ENCODE results near the gene NFYB.
"Not testable (repeated sequence)": the region's sequence is repeated elsewhere in the genome, so short reads cannot be mapped to it uniquely, and the experiment has no call there.

Gene NFYB

GRCh38 chr12:104172570-104172947 is 34.5 kb upstream of the NFYB start:
- Histone ChIP-seq H3K9ac (ENCODE audit: low read length) (no peak overlapping the region), H3K4me3 (ENCODE audit: low read length) (no peak overlapping the region), H3K27me3 (ENCODE audit: control insufficient read depth, insufficient read depth, low read length) (no peaks in the 10 kb centered on the region), H3K4me1 (ENCODE audit: control insufficient read depth, insufficient read depth, low read length) (peaks cover 9% of the 10 kb centered on the region), H3K27ac (ENCODE audit: low read depth, low read length) (no peak overlapping the region), H3K36me3 (ENCODE audit: control insufficient read depth, insufficient read depth, low read length) (no peaks in the 10 kb centered on the region)

DNA sequence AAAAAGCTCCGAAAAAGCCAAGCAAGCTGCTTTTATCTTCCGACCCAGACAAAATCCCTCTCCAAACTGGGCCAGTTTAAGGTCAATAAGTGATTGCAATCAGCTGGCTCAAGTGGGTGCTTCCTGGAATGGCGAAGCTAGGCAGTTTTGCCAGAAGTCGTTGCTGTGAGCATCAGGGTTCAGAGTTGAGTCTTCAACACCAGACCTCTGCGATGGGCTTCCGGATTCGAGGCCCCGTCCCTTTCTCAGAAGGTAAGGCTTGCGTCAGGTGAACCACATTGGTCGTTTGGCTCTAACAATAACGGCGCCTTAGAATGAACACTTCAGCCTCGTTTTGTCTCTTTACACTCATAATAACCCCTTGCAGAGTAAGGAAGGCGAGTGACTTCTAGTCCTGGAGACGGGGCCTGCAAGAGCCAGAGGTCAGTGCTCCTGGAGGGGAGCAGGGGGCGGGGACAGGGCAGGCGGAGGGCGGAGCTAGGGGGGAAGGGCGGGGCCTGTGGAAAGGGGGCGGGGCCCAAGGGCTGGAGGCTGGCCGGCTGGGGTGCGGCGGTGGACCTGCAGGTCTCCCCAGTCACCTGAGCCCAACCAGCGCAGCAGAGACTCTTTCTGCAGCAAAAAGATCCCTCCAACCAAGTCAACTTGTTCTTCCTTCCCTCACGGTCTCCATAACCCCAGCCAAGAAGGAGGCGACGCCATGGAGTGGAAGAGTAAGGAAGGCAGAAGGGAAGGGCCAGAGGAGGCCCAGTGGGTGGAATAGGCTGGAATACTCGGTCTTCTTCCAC is 34.0 kb upstream of the NFYB start:
- Histone ChIP-seq H3K4me1 (ENCODE audit: control insufficient read depth, insufficient read depth, low read length) (peaks cover 3% of the 10 kb centered on the region), H3K27me3 (ENCODE audit: control insufficient read depth, insufficient read depth, low read length) (no peaks in the 10 kb centered on the region), H3K36me3 (ENCODE audit: control insufficient read depth, insufficient read depth, low read length) (no peaks in the 10 kb centered on the region), H3K27ac (ENCODE audit: low read depth, low read length) (no peak overlapping the region), H3K4me3 (ENCODE audit: low read length) (no peak overlapping the region), H3K9ac (ENCODE audit: low read length) (no peak overlapping the region)

GRCh38 chr12:104168596-104168995 is 30.6 kb upstream of the NFYB start:
- Histone ChIP-seq H3K36me3 (ENCODE audit: control insufficient read depth, insufficient read depth, low read length) (no peaks in the 10 kb centered on the region), H3K27ac (ENCODE audit: low read depth, low read length) (no peak overlapping the region), H3K27me3 (ENCODE audit: control insufficient read depth, insufficient read depth, low read length) (no peaks in the 10 kb centered on the region), H3K4me1 (ENCODE audit: control insufficient read depth, insufficient read depth, low read length) (no peaks in the 10 kb centered on the region), H3K4me3 (ENCODE audit: low read length) (no peak overlapping the region), H3K9ac (ENCODE audit: low read length) (no peak overlapping the region)

DNA sequence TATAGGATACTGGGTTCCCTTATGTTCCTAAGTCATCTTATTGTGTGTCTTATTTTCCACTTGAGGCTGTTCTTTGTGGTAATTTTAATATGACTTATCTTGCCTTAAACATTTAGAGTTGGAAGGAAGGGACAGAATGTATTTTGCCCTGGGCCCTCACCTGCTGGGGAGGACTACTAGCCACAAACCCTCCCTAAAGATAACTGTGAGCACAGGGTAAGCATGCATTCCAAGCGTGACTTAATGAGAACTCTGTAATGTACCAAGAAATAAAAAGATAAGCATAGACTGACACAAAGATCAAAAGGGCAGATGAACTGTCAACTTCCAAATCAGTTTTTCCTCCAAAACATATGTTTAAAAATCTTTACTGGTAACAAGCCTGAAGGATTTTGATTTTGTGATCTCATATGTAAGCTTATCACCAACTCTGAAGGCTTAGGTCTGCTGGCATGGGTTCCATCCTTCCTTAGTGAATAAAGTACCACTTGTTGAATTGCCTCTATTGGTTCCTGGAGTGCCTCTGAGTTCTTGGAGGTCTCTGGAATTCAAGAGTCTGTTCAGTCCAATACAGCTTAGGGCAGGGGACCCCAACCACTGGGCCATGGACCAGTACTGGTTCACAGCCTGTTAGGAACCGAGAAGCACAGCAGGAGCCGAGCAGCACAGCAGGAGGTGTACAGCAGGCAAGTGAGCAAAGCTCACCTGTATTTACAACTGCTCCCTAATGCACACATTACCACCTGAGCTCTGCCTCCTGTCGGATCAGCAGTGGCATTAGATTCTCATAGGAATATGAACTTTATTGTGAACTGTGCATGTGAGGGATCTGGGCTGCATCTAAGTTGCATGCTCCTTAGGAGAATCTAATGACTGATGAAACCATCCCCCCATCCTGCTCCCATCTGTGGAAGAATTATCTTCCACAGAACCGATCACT is 29.8 kb upstream of the NFYB start:
- H3K27ac ChIP-seq (ENCODE audit: low read depth, low read length): no peak overlapping the region
- H3K4me3 ChIP-seq (ENCODE audit: low read length): no peak overlapping the region
- H3K9ac ChIP-seq (ENCODE audit: low read length): no peak overlapping the region
- no peaks in the 10 kb centered on the region for H3K36me3 ChIP-seq (ENCODE audit: control insufficient read depth, insufficient read depth, low read length)
- H3K4me1 ChIP-seq (ENCODE audit: control insufficient read depth, insufficient read depth, low read length): no peaks in the 10 kb centered on the region
- no peaks in the 10 kb centered on the region for H3K27me3 ChIP-seq (ENCODE audit: control insufficient read depth, insufficient read depth, low read length)

DNA sequence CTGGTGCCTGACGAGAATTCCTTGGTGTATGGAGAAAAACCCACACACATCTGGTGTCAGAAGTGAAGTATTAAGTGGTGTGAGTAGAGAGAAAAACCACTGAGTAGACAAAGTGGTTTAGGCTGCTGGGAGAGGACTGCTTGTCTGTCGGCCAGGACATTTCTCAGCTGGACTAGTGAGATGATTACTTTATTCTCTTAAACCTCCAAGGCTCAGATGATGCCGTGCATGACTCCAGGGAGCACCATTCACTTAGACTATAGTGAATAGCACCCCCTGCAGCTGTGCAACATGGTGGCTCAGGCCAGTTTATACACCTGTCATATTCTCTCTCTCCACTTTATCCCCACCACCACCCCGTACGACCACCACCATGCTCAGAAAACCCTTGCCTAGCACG is 28.5 kb upstream of the NFYB start:
- H3K36me3 ChIP-seq (ENCODE audit: control insufficient read depth, insufficient read depth, low read length): no peaks in the 10 kb centered on the region
- no peaks in the 10 kb centered on the region for H3K4me1 ChIP-seq (ENCODE audit: control insufficient read depth, insufficient read depth, low read length)
- no peak overlapping the region for H3K9ac ChIP-seq (ENCODE audit: low read length)
- no peak overlapping the region for H3K4me3 ChIP-seq (ENCODE audit: low read length)
- H3K27me3 ChIP-seq (ENCODE audit: control insufficient read depth, insufficient read depth, low read length): no peaks in the 10 kb centered on the region
- no peak overlapping the region for H3K27ac ChIP-seq (ENCODE audit: low read depth, low read length)

- H3K27ac ChIP-seq (ENCODE audit: low read depth, low read length): no peak overlapping the region
Observed at GRCh38 chr12:104165801-104166200, 27.8 kb upstream of the NFYB start.

GRCh38 chr12:104164634-104165033 is 26.6 kb upstream of the NFYB start:
- H3K27ac ChIP-seq (ENCODE audit: low read depth, low read length): no peak overlapping the region
- no peaks in the 10 kb centered on the region for H3K4me1 ChIP-seq (ENCODE audit: control insufficient read depth, insufficient read depth, low read length)
- no peak overlapping the region for H3K9ac ChIP-seq (ENCODE audit: low read length)
- H3K4me3 ChIP-seq (ENCODE audit: low read length): no peak overlapping the region
- H3K36me3 ChIP-seq (ENCODE audit: control insufficient read depth, insufficient read depth, low read length): no peaks in the 10 kb centered on the region
- H3K27me3 ChIP-seq (ENCODE audit: control insufficient read depth, insufficient read depth, low read length): no peaks in the 10 kb centered on the region

More at GRCh38 chr12:104165801-104166200, 27.8 kb upstream of the NFYB start:
- Histone ChIP-seq H3K36me3 (ENCODE audit: control insufficient read depth, insufficient read depth, low read length) (no peaks in the 10 kb centered on the region), H3K4me3 (ENCODE audit: low read length) (no peak overlapping the region), H3K27me3 (ENCODE audit: control insufficient read depth, insufficient read depth, low read length) (no peaks in the 10 kb centered on the region), H3K9ac (ENCODE audit: low read length) (no peak overlapping the region), H3K4me1 (ENCODE audit: control insufficient read depth, insufficient read depth, low read length) (no peaks in the 10 kb centered on the region)

DNA sequence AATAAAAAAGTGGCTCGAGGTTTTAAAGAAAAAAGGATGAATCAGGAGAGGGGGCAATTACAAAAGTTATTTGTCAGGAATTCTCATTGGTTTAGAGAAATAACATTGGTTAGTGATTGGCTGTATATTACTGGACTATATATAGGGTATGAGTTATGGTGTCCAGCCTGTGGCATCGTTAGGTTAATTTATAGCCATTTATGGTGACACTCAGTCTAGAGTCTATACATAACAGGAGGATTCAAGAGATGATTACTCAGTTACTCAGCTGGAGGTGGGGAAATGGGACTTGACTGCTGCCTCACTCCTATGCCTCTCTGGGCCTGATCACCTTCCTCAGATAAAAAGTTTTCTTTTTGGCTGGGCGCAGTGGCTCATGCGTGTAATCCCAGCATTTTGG is 25.6 kb upstream of the NFYB start:
- Histone ChIP-seq H3K9ac (ENCODE audit: low read length) (no peak overlapping the region), H3K36me3 (ENCODE audit: control insufficient read depth, insufficient read depth, low read length) (no peaks in the 10 kb centered on the region), H3K4me1 (ENCODE audit: control insufficient read depth, insufficient read depth, low read length) (no peaks in the 10 kb centered on the region), H3K27me3 (ENCODE audit: control insufficient read depth, insufficient read depth, low read length) (no peaks in the 10 kb centered on the region), H3K4me3 (ENCODE audit: low read length) (no peak overlapping the region), H3K27ac (ENCODE audit: low read depth, low read length) (no peak overlapping the region)

DNA sequence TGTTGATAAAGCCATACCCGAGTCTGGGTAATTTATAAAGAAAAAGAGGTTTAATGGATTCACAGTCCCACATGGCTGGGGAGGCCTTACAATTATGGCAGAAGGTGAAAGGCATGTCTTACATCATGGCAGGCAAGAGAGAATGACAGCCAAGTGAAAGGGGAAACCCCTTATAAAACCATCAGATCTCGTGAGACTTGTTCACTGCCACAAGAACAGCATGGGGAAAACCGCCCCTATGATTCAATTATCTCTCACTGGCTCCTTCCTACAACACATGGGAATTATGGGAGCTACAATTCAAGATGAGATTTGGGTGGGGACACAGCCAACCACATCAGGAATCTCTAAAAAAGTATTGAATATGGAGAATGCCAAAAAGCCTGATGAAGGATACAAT is 25.0 kb upstream of the NFYB start:
- not testable (repeated sequence) for H3K4me3 ChIP-seq (ENCODE audit: low read length); H3K27ac ChIP-seq (ENCODE audit: low read depth, low read length); H3K27me3 ChIP-seq (ENCODE audit: control insufficient read depth, insufficient read depth, low read length); H3K9ac ChIP-seq (ENCODE audit: low read length); H3K4me1 ChIP-seq (ENCODE audit: control insufficient read depth, insufficient read depth, low read length); H3K36me3 ChIP-seq (ENCODE audit: control insufficient read depth, insufficient read depth, low read length)

DNA sequence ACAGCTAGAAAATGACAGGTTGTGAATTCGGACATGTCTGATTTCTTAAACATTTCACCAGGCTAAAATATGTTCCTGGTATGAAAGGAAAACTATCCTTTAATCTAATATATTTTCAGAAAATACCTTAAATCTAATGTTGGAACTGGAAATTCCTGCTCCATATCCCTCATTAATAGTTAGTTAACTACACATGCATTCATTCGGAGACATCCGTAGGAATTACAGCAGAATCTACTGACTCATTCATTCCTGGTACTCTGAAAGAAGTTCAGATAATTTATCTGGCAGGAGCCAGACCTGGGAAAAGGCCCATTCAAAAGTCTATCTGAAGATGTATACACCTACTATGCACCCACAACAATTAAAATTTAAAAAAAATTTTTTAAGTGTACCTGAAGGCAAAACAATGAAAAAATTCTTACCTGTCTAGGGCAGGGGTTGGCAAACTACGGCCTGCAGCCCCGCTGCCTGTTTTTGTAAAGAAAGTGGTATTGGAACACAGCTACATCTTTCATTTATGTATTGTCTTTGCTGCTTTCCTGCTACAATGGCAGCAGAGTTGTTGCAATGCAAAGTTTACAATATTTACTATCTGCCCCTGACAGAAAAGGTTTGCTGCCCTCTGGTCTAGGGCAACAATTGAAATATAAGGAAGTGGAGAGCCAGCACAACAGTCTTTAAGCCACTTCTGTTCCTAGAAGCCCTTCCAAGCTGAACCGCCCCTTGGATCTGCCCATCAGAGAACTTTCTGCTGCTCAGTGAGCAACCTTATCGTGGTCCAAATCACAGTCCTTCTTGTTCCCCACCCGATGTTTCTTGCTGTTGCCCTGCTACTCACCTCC is 17.9 kb upstream of the NFYB start:
- Histone ChIP-seq H3K36me3 (ENCODE audit: control insufficient read depth, insufficient read depth, low read length) (no peaks in the 10 kb centered on the region), H3K9ac (ENCODE audit: low read length) (no peak overlapping the region), H3K27ac (ENCODE audit: low read depth, low read length) (no peak overlapping the region), H3K27me3 (ENCODE audit: control insufficient read depth, insufficient read depth, low read length) (no peaks in the 10 kb centered on the region), H3K4me1 (ENCODE audit: control insufficient read depth, insufficient read depth, low read length) (no peaks in the 10 kb centered on the region), H3K4me3 (ENCODE audit: low read length) (no peak overlapping the region)

GRCh38 chr12:104154806-104155205 is 16.8 kb upstream of the NFYB start:
- H3K27me3 ChIP-seq (ENCODE audit: control insufficient read depth, insufficient read depth, low read length): no peaks in the 10 kb centered on the region
- H3K36me3 ChIP-seq (ENCODE audit: control insufficient read depth, insufficient read depth, low read length): no peaks in the 10 kb centered on the region
- H3K9ac ChIP-seq (ENCODE audit: low read length): no peak overlapping the region

GRCh38 chr12:104154286-104154685 is 16.3 kb upstream of the NFYB start:
- Histone ChIP-seq H3K27me3 (ENCODE audit: control insufficient read depth, insufficient read depth, low read length) (no peaks in the 10 kb centered on the region), H3K27ac (ENCODE audit: low read depth, low read length) (no peak overlapping the region), H3K9ac (ENCODE audit: low read length) (no peak overlapping the region), H3K4me3 (ENCODE audit: low read length) (no peak overlapping the region), H3K4me1 (ENCODE audit: control insufficient read depth, insufficient read depth, low read length) (no peaks in the 10 kb centered on the region), H3K36me3 (ENCODE audit: control insufficient read depth, insufficient read depth, low read length) (no peaks in the 10 kb centered on the region)

More at GRCh38 chr12:104154806-104155205, 16.8 kb upstream of the NFYB start:
- H3K27ac ChIP-seq (ENCODE audit: low read depth, low read length): no peak overlapping the region
- H3K4me1 ChIP-seq (ENCODE audit: control insufficient read depth, insufficient read depth, low read length): no peaks in the 10 kb centered on the region
- H3K4me3 ChIP-seq (ENCODE audit: low read length): no peak overlapping the region

All from rectal smooth muscle tissue (tissue), 1 donor.